GM21619 (cell line): Measurements from ENCODE around the gene BCLAF1.

Experiments
- ATAC-seq: cut with Tn5 transposase; IDR thresholded peaks from one replicate; pipeline ENCODE4 v1.9.1; 2021; ENCODE audit not compliant: unreplicated experiment

BCLAF1 gene

DNA sequence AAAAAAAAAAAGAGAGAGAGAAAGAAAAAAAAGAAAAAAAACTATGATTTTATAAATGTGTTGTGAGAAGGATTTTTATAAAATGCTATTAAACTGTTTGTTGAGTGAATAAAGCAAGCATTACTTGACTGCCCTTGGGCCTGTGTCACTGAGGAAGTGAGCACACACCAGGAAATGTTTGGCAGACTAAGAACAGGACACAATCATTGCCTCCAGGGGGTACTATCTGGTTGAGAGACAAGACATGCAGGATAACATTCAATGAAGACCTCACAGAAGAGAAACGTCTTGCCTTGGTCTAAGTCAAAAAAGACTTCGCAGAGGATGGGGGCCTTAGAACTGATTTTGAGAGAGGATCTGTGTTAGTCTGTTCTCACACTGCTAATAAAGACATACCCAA is 80.2 kb downstream of the BCLAF1 start:
- ATAC-seq = no peak

- ATAC-seq = no peak
Observed at GRCh38 chr6:136208783-136209182, 80.9 kb downstream of the BCLAF1 start.
